Omental fat pad (tissue), 4 donors: ENCODE measurements around the gene HMCN1. TPM values are rescaled to one million over a fixed set of nuclear protein-coding genes. Genes with fewer than 3 reads are reported as not detected.

Experiments used
- ATAC-seq: fragments of 150-250 bp; one replicate; pipeline ENCODE4 v1.9.1; 2016; ENCODE audit warnings: mild to moderate bottlenecking, moderate library complexity; ENCODE audit not compliant: low FRiP score
- DNase-seq: peaks from one replicate; pipeline ENCODE4 v3.0.0-alpha.2; 2019; ENCODE audit warnings: low spot score
- total RNA-seq, 4 donors: library from RNA; depleted of rRNA; stranded (reverse); fragments of >200 nt; gene quantifications; one replicate each; pipeline ENCODE4 v1.1.0, GENCODE V29; 2016
- TF ChIP-seq, protein P1 (sequence below), 3 donors: fragments of 450-650 bp; IDR thresholded peaks; one replicate each; pipeline ENCODE4 v1.5.1; 2016 to 2017; ENCODE audit warnings: antibody characterized with exemption in 3 of 3, mild to moderate bottlenecking in 3 of 3, moderate library complexity in 2 of 3

Gene HMCN1
- total RNA-seq, 4 donors from 2014 or later = 5.2 to 45.9 (median 12.7) TPM

DNA sequence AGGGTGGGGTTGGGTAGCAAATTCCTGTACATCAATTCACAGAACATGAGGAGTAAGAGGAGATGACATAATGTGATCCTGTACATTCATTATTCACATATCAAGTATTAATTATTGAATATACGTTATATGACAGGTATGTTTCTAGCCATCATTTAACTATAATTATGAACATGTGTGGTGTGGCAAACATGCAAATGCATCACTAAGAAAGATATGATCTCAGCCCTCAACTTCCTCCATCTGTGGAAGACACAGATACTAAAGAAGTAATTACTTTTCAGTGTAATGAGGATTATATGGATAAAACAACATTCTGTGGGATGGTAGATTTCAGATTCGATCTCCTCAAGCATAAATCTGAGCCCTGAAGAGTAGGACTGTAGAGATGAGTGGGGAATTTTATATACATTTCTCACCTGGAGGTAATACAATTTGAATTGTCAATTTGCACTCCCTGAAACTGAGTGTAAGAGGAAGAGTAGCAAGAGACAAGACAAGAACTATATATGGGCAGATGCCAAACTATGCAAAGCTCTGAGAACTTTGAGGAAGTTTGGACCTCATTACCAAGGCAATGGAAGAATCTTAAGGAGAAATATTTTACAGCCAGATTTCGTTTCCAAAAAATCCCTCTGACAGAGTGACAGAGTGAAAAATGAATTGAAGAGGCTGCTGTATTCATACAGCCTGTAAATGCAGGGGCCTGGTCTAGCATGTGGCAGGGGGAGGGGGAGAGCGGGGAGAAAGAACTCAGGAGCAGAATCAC lies 365.3 kb downstream of the HMCN1 start:
- DNase-seq = no peak
- no peak for ATAC-seq

DNA sequence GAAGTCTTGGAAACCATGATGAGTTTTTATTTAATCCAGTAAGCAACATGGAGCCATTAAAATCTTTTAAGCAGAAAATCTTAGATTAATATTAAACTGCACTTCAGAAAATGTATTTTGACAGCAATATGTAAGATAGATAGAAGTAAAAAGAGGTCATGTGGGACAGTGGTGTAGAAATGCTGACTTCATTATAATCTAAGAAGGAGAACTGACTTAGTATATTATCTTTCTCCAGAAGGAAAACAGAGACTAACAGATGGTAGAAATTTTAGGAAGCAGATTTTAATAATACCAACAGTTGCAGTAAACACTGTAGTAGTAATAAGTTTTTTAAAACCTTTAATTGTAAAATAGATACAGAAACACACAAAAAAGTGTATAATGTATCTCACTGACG lies 367.9 kb downstream of the HMCN1 start:
- ATAC-seq = no peak
- no peak for DNase-seq
- TF ChIP-seq, protein P1, sequence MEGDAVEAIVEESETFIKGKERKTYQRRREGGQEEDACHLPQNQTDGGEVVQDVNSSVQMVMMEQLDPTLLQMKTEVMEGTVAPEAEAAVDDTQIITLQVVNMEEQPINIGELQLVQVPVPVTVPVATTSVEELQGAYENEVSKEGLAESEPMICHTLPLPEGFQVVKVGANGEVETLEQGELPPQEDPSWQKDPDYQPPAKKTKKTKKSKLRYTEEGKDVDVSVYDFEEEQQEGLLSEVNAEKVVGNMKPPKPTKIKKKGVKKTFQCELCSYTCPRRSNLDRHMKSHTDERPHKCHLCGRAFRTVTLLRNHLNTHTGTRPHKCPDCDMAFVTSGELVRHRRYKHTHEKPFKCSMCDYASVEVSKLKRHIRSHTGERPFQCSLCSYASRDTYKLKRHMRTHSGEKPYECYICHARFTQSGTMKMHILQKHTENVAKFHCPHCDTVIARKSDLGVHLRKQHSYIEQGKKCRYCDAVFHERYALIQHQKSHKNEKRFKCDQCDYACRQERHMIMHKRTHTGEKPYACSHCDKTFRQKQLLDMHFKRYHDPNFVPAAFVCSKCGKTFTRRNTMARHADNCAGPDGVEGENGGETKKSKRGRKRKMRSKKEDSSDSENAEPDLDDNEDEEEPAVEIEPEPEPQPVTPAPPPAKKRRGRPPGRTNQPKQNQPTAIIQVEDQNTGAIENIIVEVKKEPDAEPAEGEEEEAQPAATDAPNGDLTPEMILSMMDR (IDR thresholded peaks at IDR 0.05) = no peak

More for the DNA sequence above, 365.3 kb downstream of the HMCN1 start:
- TF ChIP-seq, protein P1 (IDR thresholded peaks at IDR 0.05) = no peak

DNA sequence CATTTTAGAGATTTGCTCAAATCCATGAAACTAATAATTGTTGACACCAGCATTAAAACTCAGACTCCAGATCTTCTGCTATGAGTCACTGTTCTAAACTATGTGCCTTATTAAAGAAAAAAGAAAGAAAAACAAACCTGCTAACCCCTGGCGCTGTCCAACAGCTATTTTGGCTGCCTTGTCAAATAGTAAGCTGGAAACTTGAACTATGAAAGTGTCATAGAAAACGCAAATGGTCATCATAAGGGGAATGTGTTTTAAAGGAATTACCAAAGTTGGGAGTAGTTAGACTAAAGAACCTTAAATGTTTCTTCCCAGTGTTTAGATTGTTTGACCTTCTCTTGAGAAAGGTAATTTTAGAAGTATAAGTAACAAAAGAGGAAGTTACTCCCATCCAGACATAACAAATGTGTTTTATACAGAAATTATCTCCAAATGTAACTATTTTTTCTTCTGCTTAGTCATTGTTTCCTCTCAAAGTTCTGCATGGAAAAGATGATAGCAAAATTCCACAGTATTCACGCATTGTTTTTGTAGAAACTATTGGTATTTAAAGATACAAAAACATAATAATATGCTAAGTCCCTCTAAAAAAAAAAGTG lies 368.5 kb downstream of the HMCN1 start:
- no peak for DNase-seq
- ATAC-seq = no peak
- TF ChIP-seq, protein P1 (IDR thresholded peaks at IDR 0.05) = no peak

DNA sequence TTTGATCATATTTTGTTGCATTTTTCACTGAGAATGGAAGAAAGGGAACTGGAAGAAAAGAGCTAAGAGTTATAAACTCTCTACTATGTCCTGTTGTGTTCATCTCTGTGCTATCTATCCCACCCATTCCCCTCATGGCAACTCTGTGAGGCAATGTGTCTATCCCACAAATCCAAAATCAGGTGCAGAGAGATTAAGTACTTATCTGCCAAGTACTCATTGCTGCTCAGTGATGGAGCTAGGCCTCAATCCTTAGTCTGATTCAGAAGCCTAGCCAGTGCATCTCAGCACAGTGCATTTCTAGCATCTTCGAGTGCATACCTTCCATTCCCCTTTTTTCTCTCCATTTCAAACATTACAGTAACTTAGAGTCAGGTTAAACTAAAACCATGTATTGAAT lies 370.3 kb downstream of the HMCN1 start:
- no peak for DNase-seq
- no peak for ATAC-seq
- TF ChIP-seq, protein P1 (IDR thresholded peaks at IDR 0.05) = no peak

DNA sequence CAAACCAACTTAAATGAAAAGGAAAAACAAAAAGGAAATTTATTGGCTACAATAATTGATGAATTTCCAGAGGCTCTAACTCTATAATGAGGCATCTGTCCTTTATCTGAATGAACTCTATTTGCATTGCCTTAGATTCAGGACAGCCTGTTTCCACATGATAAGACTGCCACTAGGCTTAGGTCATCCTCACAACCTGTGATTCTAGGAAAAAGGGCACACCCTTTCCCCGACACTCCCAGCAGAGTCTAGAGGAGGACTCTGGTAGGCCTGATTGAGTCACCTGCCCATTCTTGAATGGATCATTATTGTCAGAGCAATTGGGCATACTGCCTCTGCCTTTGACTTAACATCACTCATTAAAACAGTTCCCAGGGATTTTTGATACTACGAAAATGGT lies 378.1 kb downstream of the HMCN1 start:
- DNase-seq = no peak
- TF ChIP-seq, protein P1 (IDR thresholded peaks at IDR 0.05) = no peak

DNA sequence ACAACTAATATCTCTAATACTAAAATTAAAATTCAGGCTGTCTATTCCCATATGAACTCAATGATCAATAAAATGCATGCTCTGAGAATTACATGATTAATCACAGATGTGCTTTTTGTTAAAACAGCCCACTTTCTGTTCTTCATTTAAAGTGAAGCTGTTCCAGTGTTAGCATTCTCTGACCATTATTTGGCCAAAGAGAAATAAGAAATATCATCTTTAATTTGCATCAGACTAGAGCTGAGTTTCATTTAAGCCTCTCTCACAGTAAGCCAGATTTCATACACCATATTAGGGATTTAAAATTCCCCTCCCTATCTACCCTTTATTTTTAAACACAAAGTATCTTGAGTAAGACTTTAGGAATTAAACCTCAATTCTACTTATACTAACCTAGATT lies 379.3 kb downstream of the HMCN1 start:
- TF ChIP-seq, protein P1 (IDR thresholded peaks at IDR 0.05) = no peak

More for the DNA sequence above, 378.1 kb downstream of the HMCN1 start:
- no peak for ATAC-seq

DNA sequence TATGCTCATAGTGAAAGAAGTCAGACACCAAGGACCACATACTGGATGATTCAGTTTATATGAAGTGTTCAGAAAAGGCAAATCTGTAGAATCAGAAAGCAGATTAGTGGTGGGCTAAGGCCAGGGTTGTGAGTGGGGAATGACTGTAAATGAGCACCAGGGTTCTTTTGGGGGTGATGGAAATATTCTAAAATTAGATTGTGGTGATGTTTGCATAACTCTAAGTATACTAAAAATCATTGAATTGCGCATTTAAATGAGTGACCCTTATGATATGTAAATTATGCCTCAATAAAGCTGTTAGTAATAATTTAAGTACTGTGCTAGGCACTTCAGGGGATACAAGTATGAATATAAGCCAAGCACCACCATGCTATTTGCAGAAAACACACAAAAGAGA lies 384.5 kb downstream of the HMCN1 start:
- TF ChIP-seq, protein P1 (IDR thresholded peaks at IDR 0.05) = no peak
- ATAC-seq = no peak
- no peak for DNase-seq

More for the DNA sequence above, 379.3 kb downstream of the HMCN1 start:
- DNase-seq = no peak
- no peak for ATAC-seq
